HG03103 (cell line): Measurements from ENCODE around the gene SNAI3.

ENCODE experiments used
- ATAC-seq: cut with Tn5 transposase; IDR thresholded peaks from one replicate; pipeline ENCODE4 v1.9.1; 2021; ENCODE audit warnings: low read depth; ENCODE audit not compliant: unreplicated experiment

Gene SNAI3

GRCh38 chr16:88721815-88722755, 35.8 kb upstream of the SNAI3 start:
- ATAC-seq = no peak

DNA sequence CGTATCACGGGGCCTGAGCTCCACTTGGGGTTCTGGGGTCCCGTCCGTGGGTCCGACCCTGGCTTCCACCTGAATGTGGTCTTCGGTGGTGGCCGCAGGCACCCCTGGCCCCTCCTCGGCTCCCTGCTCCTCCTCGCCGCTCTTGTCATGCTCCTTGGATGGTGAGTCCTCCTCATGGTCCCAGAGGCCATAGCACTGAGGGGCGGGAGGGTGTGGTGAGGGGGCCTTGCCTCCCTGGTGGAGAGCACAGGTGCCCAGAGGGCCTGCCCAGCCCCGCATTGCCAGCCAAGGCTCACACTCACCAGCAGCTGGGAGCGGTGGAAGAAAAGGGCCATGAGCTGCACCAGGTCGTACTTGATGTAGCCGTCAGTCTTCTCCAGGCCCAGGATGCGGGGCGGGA, 34.9 kb upstream of the SNAI3 start:
- ATAC-seq = no peak

DNA sequence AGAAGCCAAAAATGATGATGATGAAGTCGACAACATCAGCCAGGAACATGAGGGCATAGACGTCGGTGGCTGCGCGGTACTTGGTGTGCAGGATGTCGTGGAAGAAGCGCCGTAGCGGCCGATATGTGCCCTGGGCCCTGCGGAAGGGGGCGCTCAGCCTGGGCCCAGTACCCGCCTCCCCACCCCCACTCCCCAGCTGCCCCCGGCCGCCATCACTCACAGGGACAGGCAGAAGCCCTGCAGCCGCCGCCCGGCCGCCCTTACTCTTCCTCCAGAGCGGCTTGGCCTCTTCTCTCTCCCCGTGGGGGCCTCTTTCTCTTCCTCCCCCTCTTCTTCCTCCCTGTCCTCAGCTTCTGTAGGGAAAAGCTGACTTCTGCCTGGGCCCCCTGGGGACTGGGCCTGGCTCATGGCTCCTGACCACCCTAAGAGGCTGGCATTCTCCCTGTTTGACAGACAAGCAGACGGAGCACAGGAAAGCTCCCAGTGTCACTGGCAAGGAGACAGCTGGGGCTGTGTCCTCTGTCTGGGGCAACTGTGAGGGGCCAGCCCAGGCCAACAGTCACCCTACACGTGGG, 34.2 kb upstream of the SNAI3 start:
- no peak for ATAC-seq

- ATAC-seq = no peak
These were observed 33.6 kb upstream of the SNAI3 start for GRCh38 chr16:88719933-88720296.

- no peak for ATAC-seq
These were observed 33.1 kb upstream of the SNAI3 start for GRCh38 chr16:88719267-88719932.

DNA sequence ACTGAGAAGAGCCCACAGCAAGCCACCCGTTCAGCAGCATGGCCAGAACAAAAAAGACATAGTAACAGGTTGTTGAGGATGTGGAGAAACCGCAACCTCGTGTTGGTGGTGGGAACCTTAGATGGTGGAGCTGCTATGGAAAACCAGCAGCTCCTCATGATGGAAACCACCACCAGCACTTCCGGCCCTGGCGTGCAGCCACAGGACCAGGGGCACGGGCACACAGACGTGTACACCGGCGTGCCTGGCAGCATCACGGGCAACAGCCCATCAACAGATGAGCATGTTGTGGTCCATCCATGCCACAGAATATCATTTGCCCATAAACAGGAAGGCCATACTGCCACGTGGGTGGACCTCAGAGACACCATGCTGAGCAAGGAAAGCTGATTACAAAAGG, 31.9 kb upstream of the SNAI3 start:
- ATAC-seq = no peak

GRCh38 chr16:88716601-88717001, 30.3 kb upstream of the SNAI3 start:
- no peak for ATAC-seq

- ATAC-seq = no peak
These were observed 29.9 kb upstream of the SNAI3 start for GRCh38 chr16:88716201-88716600.

GRCh38 chr16:88715312-88716190, 29.2 kb upstream of the SNAI3 start:
- no peak for ATAC-seq

DNA sequence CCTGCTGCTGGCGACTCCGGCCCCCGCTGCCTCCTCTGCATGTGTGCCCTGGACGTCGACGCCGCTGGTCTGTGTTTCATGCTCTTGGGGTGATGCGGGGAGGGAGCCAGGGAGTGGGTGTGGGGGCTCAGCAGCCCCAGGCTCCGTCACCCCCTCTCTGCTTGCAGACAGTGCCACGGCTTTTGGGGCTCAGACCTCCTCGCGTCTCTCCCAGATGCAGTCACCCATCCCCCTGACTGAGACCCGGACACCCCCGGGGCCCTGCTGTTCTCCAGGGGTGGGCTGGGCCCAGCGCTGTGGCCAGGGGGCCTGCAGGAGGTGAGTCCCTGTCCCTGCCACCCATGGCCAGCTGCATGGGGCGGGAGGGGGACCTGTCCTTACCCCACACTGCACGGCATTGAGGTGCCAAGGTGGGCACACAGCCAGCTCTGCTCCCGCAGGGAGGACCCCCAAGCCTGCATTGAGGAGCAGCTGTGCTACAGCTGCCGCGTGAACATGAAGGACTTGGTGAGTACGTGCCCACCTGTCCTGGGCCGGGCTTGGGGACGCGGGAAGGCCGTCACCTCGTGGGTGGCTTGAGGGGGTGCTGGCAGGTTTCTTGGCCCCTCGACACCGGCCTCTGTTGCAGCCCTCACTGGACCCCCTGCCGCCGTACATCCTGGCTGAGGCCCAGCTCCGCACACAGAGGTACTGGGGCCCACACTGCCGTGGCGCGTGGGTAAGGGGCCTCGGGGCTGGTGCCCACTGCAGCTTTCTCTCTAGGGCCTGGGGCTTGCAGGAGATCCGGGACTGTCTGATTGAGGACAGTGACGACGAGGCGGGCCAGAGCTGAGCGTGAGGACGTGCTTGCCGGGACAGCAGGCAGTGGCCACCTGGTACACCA, 28.4 kb upstream of the SNAI3 start:
- ATAC-seq = no peak

- no peak for ATAC-seq
These were observed 27.5 kb upstream of the SNAI3 start for GRCh38 chr16:88713568-88714419.

DNA sequence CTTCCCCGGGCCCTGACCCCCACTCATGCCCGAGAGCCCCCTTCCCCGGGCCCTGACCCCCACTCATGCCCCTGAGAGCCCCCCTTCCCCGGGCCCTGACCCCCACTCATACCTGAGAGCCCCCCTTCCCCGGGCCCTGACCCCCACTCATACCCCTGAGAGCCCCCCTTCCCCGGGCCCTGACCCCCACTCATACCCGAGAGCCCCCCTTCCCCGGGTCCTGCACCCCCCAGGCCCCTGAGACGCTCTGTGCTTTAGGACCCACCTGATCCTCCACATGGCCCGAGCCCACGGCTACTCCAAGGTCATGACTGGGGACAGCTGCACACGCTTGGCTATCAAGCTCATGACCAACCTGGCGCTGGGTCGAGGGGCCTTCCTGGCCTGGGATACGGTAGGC, 26.7 kb upstream of the SNAI3 start:
- ATAC-seq = no peak

DNA sequence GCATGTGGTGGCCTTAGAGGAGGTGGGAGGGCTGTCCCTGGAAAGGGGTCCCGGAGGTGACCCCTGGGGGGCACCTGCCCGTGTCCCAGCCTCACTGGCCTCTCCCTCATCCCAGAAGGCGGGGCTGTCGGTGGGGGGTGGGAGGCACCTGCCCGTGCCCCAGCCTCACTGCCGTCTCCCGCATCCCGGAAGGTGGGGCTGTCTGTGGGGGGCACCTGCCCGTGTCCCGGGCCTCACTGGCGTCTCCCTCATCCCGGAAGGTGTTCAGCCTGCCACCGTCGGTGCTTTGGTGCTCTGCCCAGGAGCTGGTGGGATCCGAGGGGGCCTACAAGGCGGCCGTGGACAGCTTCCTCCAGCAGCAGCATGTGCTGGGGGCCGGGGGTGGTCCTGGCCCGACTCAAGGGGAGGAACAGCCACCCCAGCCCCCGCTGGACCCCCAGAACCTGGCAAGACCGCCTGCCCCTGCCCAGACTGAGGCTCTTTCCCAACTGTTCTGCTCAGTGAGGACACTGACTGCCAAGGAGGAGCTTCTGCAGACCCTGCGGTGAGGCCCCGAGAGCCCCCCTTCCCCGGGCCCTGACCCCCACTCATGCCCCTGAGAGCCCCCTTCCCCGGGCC, 26.2 kb upstream of the SNAI3 start:
- ATAC-seq = no peak

- ATAC-seq = no peak
These were observed 25.5 kb upstream of the SNAI3 start for GRCh38 chr16:88711750-88712340.

DNA sequence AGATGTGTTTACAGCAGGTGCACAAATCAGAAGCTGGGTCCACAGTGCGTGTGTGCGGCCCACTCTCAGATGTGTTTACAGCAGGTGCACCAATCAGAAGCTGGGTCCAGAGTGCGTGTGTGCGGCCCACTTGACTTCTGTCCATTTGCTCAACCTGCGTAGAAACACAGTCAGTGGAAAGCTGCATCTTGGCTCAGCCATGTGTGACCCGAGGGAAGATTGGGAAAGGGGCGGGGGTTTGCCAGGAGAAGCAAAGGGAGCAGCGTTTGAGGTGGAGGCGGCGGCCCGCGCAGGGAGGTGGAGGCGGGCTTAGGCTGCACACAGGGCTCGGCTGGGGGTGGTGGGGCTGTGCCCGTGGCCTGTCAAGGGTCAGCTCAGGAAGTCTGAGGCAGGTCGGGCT, 24.2 kb upstream of the SNAI3 start:
- no peak for ATAC-seq

GRCh38 chr16:88706965-88707826, 20.9 kb upstream of the SNAI3 start:
- no peak for ATAC-seq
